A549 treated with ZK216348 at 1 μM for 4 hours (cell line): ENCODE data around the gene KRTAP10-2. TPM values are rescaled to one million over a fixed set of nuclear protein-coding genes. Genes with fewer than 3 reads are reported as not detected.

Experiments used
- total RNA-seq: library from RNA; stranded (reverse); fragments of 200-300 nt; extraction: Qiagen RNA extraction; gene quantifications from 5 replicates; pipeline ENCODE4 v1.2.3, GENCODE V29; 2022; ENCODE audit warnings: low read depth

Gene KRTAP10-2
- total RNA-seq: not detected in 5 replicates

GRCh38 chr21:44551340-44551961 is at the start of gene KRTAP10-2:
TSS of gene KRTAP10-2 (minus strand) at chr21:44551505. CDS start at chr21:44551458, 47 bp downstream.

GRCh38 chr21:44600118-44600978 is 49.0 kb upstream of the KRTAP10-2 start, which contains the start of gene KRTAP10-7:
TSS of gene KRTAP10-7 (plus strand) at chr21:44600597. CDS start at chr21:44600622, 25 bp downstream.

GRCh38 chr21:44592446-44593311 is 41.4 kb upstream of the KRTAP10-2 start, which contains the start of gene KRTAP10-6:
TSS of gene KRTAP10-6 (minus strand) at chr21:44592505. CDS start at chr21:44592484, 21 bp downstream.

GRCh38 chr21:44580231-44580821 is 29.0 kb upstream of the KRTAP10-2 start, which contains the start of gene KRTAP10-5:
TSS of gene KRTAP10-5 (minus strand) at chr21:44580604. CDS start at chr21:44580578, 26 bp downstream.

GRCh38 chr21:44573630-44574456 is 22.5 kb upstream of the KRTAP10-2 start, which contains the start of gene KRTAP10-4:
TSS of gene KRTAP10-4 (plus strand) at chr21:44573729. CDS start at chr21:44573759, 30 bp downstream.

GRCh38 chr21:44558695-44559094 is 7.4 kb upstream of the KRTAP10-2 start, which contains the start of gene KRTAP10-3:
TSS of gene KRTAP10-3 (minus strand) at chr21:44558795. CDS start at chr21:44558715, 80 bp downstream.

GRCh38 chr21:44539991-44540666 is 11.2 kb downstream of the KRTAP10-2 start, which contains the start of gene KRTAP10-1:
TSS of gene KRTAP10-1 (minus strand) at chr21:44540195. CDS start at chr21:44540150, 45 bp downstream.

Other genes starting within 250 kb of the KRTAP10-2 start
- gene CFAP410, start 212.1 kb downstream of the KRTAP10-2 start, total RNA-seq: 4.2 to 10.9 TPM (median 8.3 TPM) in 5 replicates
- 4.8 to 9.0 TPM (median 8.0 TPM) in 5 replicates for gene TRPM2, start 197.9 kb downstream of the KRTAP10-2 start, total RNA-seq
- gene LRRC3, start 96.0 kb downstream of the KRTAP10-2 start, total RNA-seq: 0.95 to 2.4 TPM (median 1.9 TPM) in 5 replicates
- not detected in 5 replicates for gene KRTAP10-1, start 11.3 kb downstream of the KRTAP10-2 start, total RNA-seq
- not detected in 5 replicates for gene KRTAP10-3, start 7.3 kb upstream of the KRTAP10-2 start, total RNA-seq
- not detected in 5 replicates for gene KRTAP10-4, start 22.2 kb upstream of the KRTAP10-2 start, total RNA-seq
- not detected in 5 replicates for gene KRTAP10-5, start 29.1 kb upstream of the KRTAP10-2 start, total RNA-seq
- not detected in 5 replicates for gene KRTAP10-6, start 41.0 kb upstream of the KRTAP10-2 start, total RNA-seq
- not detected in 5 replicates for gene KRTAP10-7, start 49.1 kb upstream of the KRTAP10-2 start, total RNA-seq
- not detected in 5 replicates for gene KRTAP10-8, start 60.6 kb upstream of the KRTAP10-2 start, total RNA-seq
- not detected in 5 replicates for gene KRTAP10-9, start 75.6 kb upstream of the KRTAP10-2 start, total RNA-seq
- gene KRTAP10-10, start 85.9 kb upstream of the KRTAP10-2 start, total RNA-seq: not detected in 5 replicates
- not detected in 5 replicates for gene KRTAP10-11, start 94.9 kb upstream of the KRTAP10-2 start, total RNA-seq
- not detected in 5 replicates for gene KRTAP12-4, start 103.2 kb upstream of the KRTAP10-2 start, total RNA-seq
- gene KRTAP12-3, start 106.4 kb upstream of the KRTAP10-2 start, total RNA-seq: not detected in 5 replicates
- not detected in 5 replicates for gene KRTAP12-2, start 115.4 kb upstream of the KRTAP10-2 start, total RNA-seq
- not detected in 5 replicates for gene KRTAP12-1, start 130.7 kb upstream of the KRTAP10-2 start, total RNA-seq
- not detected in 5 replicates for gene KRTAP10-12, start 145.7 kb upstream of the KRTAP10-2 start, total RNA-seq
- gene TSPEAR, start 160.1 kb upstream of the KRTAP10-2 start, total RNA-seq: not detected in 5 replicates